ENCODE data around the gene FYN. TPM values are rescaled to one million over a fixed set of nuclear protein-coding genes. Genes with fewer than 3 reads are reported as not detected.
"Not testable (repeated sequence)": the region's sequence is repeated elsewhere in the genome, so short reads cannot be mapped to it uniquely, and the experiment has no call there.

FYN gene
- total RNA-seq, 1 donor from 2014 or later = 121 TPM

GRCh38 chr6:111683749-111684267, 189.4 kb downstream of the FYN start:
- Mint-ChIP-seq H3K4me3 (ENCODE audit: unreplicated experiment) (no peak overlapping the region), H3K27ac (ENCODE audit: unreplicated experiment) (peak overlapping the region; percentile 67), H3K4me1 (ENCODE audit: unreplicated experiment) (peaks cover 33% of the 10 kb centered on the region), H3K36me3 (ENCODE audit: unreplicated experiment) (peaks cover 45% of the 10 kb centered on the region), H3K27me3 (ENCODE audit: unreplicated experiment) (no peaks in the 10 kb centered on the region), H3K9me3 (ENCODE audit: unreplicated experiment) (no peaks in the 10 kb centered on the region)
- no peak for DNase-seq (ENCODE audit: extremely low spot score, unreplicated experiment)
- no peak for TF ChIP-seq CTCF (IDR thresholded peaks at IDR 0.05)

GRCh38 chr6:111683157-111683556, 190.1 kb downstream of the FYN start:
- no peak for TF ChIP-seq CTCF (IDR thresholded peaks at IDR 0.05)
- DNase-seq (ENCODE audit: extremely low spot score, unreplicated experiment) = no peak
- Mint-ChIP-seq H3K27me3 (ENCODE audit: unreplicated experiment) (no peaks in the 10 kb centered on the region), H3K4me1 (ENCODE audit: unreplicated experiment) (peaks cover 33% of the 10 kb centered on the region), H3K36me3 (ENCODE audit: unreplicated experiment) (peaks cover 45% of the 10 kb centered on the region), H3K27ac (ENCODE audit: unreplicated experiment) (peak overlapping the region; percentile 67), H3K4me3 (ENCODE audit: unreplicated experiment) (no peak overlapping the region), H3K9me3 (ENCODE audit: unreplicated experiment) (no peaks in the 10 kb centered on the region)

GRCh38 chr6:111681860-111682259, 191.4 kb downstream of the FYN start:
- Mint-ChIP-seq H3K27ac (ENCODE audit: unreplicated experiment) (no peak overlapping the region), H3K9me3 (ENCODE audit: unreplicated experiment) (no peaks in the 10 kb centered on the region), H3K36me3 (ENCODE audit: unreplicated experiment) (peaks cover 40% of the 10 kb centered on the region), H3K27me3 (ENCODE audit: unreplicated experiment) (no peaks in the 10 kb centered on the region), H3K4me3 (ENCODE audit: unreplicated experiment) (no peak overlapping the region), H3K4me1 (ENCODE audit: unreplicated experiment) (peaks cover 33% of the 10 kb centered on the region)
- TF ChIP-seq CTCF (IDR thresholded peaks at IDR 0.05) = no peak
- no peak for DNase-seq (ENCODE audit: extremely low spot score, unreplicated experiment)

GRCh38 chr6:111680811-111681609, 192.2 kb downstream of the FYN start:
- peaks cover 25% of the 10 kb centered on the region for H3K4me1 Mint-ChIP-seq (ENCODE audit: unreplicated experiment)
- DNase-seq (ENCODE audit: extremely low spot score, unreplicated experiment); H3K9me3 Mint-ChIP-seq (ENCODE audit: unreplicated experiment); H3K27ac Mint-ChIP-seq (ENCODE audit: unreplicated experiment); H3K27me3 Mint-ChIP-seq (ENCODE audit: unreplicated experiment); H3K4me3 Mint-ChIP-seq (ENCODE audit: unreplicated experiment): not testable (repeated sequence)
- peaks cover 36% of the 10 kb centered on the region for H3K36me3 Mint-ChIP-seq (ENCODE audit: unreplicated experiment)

- no peaks in the 10 kb centered on the region for H3K9me3 Mint-ChIP-seq (ENCODE audit: unreplicated experiment)
- peaks cover 22% of the 10 kb centered on the region for H3K4me1 Mint-ChIP-seq (ENCODE audit: unreplicated experiment)
- H3K27ac Mint-ChIP-seq (ENCODE audit: unreplicated experiment) = no peak overlapping the region
- H3K36me3 Mint-ChIP-seq (ENCODE audit: unreplicated experiment) = peaks cover 35% of the 10 kb centered on the region
- no peak overlapping the region for H3K4me3 Mint-ChIP-seq (ENCODE audit: unreplicated experiment)
- DNase-seq (ENCODE audit: extremely low spot score, unreplicated experiment) = no peak
- no peaks in the 10 kb centered on the region for H3K27me3 Mint-ChIP-seq (ENCODE audit: unreplicated experiment)
- TF ChIP-seq CTCF (IDR thresholded peaks at IDR 0.05) = no peak
These were observed 193.1 kb downstream of the FYN start for GRCh38 chr6:111680015-111680712.
